GM08714 (cell line): ENCODE data around the gene PCED1B.
"Not testable (repeated sequence)": the region's sequence is repeated elsewhere in the genome, so short reads cannot be mapped to it uniquely, and the experiment has no call there.

ENCODE experiments used
- H3K4me3 ChIP-seq: fragments of 200-500 bp; sonication (Bioruptor generic); 2 replicates; pipeline ENCODE4 v1.5.1; 2014; ENCODE audit warnings: mild to moderate bottlenecking, low read length, inconsistent platforms
- ZNF274 ChIP-seq: IDR thresholded peaks from 2 replicates; pipeline ENCODE4 v1.6.1; 2012; ENCODE audit warnings: mild to moderate bottlenecking, low read depth, low read length

Gene PCED1B

GRCh38 chr12:47271800-47272239 lies 192.4 kb downstream of the PCED1B start:
- no peak overlapping the region for H3K4me3 ChIP-seq
- TF ChIP-seq ZNF274 = no peak

GRCh38 chr12:47272412-47273190 lies 193.2 kb downstream of the PCED1B start:
- no peak for TF ChIP-seq ZNF274
- no peak overlapping the region for H3K4me3 ChIP-seq

DNA sequence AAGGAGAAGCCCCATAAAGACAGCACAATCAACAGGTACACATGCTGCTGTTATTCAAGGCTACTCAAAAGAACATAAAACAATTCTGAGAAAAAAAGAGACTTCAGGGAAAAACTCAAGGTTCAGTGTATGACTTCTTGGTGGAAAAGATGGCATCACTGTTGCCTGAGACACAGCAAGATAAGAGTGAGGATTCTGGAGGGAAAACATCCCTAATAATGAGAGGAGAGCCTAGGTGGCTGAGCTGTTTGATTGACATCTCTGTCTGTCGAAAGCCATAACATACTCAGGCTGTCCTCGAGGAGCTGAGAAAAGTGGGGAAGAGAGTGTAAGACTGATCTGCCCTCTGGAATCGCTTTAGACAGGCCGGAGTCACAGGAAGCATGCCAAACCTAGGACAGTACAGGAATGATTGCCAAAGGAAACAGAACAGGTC lies 193.8 kb downstream of the PCED1B start:
- TF ChIP-seq ZNF274 = no peak
- H3K4me3 ChIP-seq = no peak overlapping the region

- no peak for TF ChIP-seq ZNF274
- no peak overlapping the region for H3K4me3 ChIP-seq
These were observed 195.3 kb downstream of the PCED1B start for GRCh38 chr12:47274760-47275159.

DNA sequence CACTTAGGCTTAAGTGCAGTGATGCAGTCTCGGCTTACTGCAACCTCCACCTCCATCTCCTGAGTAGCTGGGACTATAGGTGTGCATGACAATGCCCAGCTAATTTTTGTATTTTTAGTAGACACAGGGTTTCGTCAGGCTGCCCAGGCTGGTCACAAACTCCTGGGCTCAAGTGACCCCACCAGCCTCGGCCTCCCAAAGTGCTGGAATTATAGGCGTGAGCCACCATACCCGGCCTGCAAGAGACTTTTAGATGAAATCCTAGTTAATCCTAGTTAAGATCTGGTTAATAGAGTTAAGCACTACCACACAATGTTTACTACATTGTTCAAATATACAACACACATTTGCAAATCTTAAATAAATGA lies 196.8 kb downstream of the PCED1B start:
- no peak for TF ChIP-seq ZNF274
- no peak overlapping the region for H3K4me3 ChIP-seq

GRCh38 chr12:47276621-47277309 lies 197.3 kb downstream of the PCED1B start:
- H3K4me3 ChIP-seq = no peak overlapping the region
- TF ChIP-seq ZNF274 = no peak

- TF ChIP-seq ZNF274 = no peak
- no peak overlapping the region for H3K4me3 ChIP-seq
These were observed 198.6 kb downstream of the PCED1B start for GRCh38 chr12:47277972-47278448.

GRCh38 chr12:47279758-47280157 lies 200.3 kb downstream of the PCED1B start:
- H3K4me3 ChIP-seq = not testable (repeated sequence)

DNA sequence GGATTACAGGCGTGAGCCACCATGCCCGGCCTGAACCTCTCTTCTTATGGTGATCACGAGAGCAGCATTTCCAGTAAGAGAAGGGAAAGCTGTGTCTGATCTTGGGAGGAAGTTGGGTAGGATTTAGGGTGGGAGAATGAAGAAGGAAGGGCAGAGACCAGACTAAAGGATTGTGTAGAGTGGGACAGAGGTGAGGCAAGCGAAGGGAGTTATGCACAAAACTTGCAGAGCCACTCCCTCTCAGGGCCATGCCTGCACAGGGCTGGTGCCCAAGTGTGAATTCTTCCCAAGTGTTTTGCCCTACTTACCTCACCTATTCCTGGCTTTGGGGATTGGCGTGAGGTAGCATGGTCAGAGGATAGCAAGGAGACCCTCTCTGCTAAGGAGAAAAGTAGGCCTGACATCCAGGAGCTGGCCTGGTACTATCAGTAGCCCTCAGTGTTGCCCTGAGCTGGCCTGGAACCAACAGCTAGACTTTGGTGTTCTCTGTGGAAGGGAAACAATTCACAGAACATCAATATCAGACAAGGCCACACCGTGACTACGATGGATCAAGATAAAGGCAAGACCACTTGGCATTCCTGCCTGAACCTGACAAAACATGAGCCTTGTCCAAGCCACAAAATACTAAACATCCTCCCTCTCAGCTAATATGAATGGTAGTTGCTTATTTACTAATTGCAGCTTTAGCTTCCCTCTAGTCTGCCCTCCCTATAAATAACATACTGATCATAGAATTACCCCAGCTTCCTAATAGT lies 201.3 kb downstream of the PCED1B start:
- H3K4me3 ChIP-seq = no peak overlapping the region
- no peak for TF ChIP-seq ZNF274

- no peak for TF ChIP-seq ZNF274
- H3K4me3 ChIP-seq = no peak overlapping the region
These were observed 202.3 kb downstream of the PCED1B start for GRCh38 chr12:47281667-47282171.

DNA sequence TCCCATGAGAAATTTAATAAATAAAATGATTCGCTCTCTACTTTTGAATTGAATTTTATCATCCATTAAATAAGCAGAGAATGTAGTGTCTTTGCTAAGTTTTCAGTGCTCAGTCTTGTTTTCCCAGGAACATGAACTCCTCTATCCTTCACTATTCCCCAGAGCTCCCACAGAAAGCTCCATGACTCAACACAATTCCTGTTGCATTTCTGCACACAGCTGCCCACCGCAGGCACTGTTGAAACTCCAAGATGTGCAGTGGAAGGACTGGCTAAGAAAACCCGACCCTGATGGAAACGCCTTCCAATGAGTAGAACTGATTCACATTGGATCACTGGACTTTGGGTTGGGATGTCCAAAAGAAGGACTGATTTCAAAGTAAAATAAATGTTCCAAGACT lies 202.8 kb downstream of the PCED1B start:
- no peak for TF ChIP-seq ZNF274
- no peak overlapping the region for H3K4me3 ChIP-seq
